SK-N-SH treated with all-trans-retinoic acid at 6 μM for 48 hours (cell line): ENCODE measurements around the gene UNC5B.

Experiments used
- ATAC-seq: fragments of 200-7000 bp; cut with Tn5 transposase; 3 replicates; pipeline ENCODE4 v1.9.1; 2020; ENCODE audit warnings: mild to moderate bottlenecking, moderate library complexity
- BACH2 ChIP-seq: fragments of 250-450 bp; sonication (Bioruptor Pico); IDR thresholded peaks from 2 replicates; pipeline ENCODE4 v1.9.0; 2021; ENCODE audit warnings: mild to moderate bottlenecking, borderline replicate concordance
- CSDC2 ChIP-seq: fragments of 250-450 bp; sonication (Bioruptor Pico); IDR thresholded peaks from 2 replicates; pipeline ENCODE4 v1.5.0; 2020; ENCODE audit warnings: mild to moderate bottlenecking, moderate library complexity
- ESRRG ChIP-seq: fragments of 250-450 bp; sonication (Bioruptor Pico); IDR thresholded peaks from 2 replicates; pipeline ENCODE4 v1.6.1; 2021; ENCODE audit warnings: mild to moderate bottlenecking
- GLIS3 ChIP-seq: fragments of 250-450 bp; sonication (Bioruptor Pico); IDR thresholded peaks from 2 replicates; pipeline ENCODE4 v1.5.0; 2020; ENCODE audit warnings: mild to moderate bottlenecking, moderate library complexity
- ISL1 ChIP-seq: fragments of 250-450 bp; sonication (Bioruptor Pico); IDR thresholded peaks from 2 replicates; pipeline ENCODE4 v2.1.2; 2022; ENCODE audit warnings: mild to moderate bottlenecking, moderate library complexity
- OSR1 ChIP-seq: fragments of 250-450 bp; sonication (Bioruptor Pico); IDR thresholded peaks from 2 replicates; pipeline ENCODE4 v1.8.0; 2022; ENCODE audit warnings: moderate library complexity, mild to moderate bottlenecking, inconsistent platforms
- PPARA ChIP-seq: fragments of 250-450 bp; sonication (Bioruptor Pico); IDR thresholded peaks from 2 replicates; pipeline ENCODE4 v1.5.0; 2020; ENCODE audit warnings: mild to moderate bottlenecking, borderline replicate concordance
- RARB ChIP-seq: fragments of 250-450 bp; sonication (Bioruptor Pico); IDR thresholded peaks from 2 replicates; pipeline ENCODE4 v1.8.0; 2021; ENCODE audit warnings: mild to moderate bottlenecking, moderate library complexity
- TCF4 ChIP-seq: fragments of 250-450 bp; sonication (Bioruptor Pico); IDR thresholded peaks from 2 replicates; pipeline ENCODE4 v1.8.0; 2021; ENCODE audit warnings: mild to moderate bottlenecking, moderate library complexity, borderline replicate concordance
- TOX ChIP-seq: fragments of 250-450 bp; sonication (Bioruptor Pico); IDR thresholded peaks from 2 replicates; pipeline ENCODE4 v1.8.0; 2021; ENCODE audit warnings: mild to moderate bottlenecking, moderate library complexity, borderline replicate concordance
- ZC3H10 ChIP-seq: fragments of 250-450 bp; sonication (Bioruptor Pico); IDR thresholded peaks from 2 replicates; pipeline ENCODE4 v1.5.1; 2021; ENCODE audit warnings: mild to moderate bottlenecking, moderate library complexity
- ZFP3 ChIP-seq: fragments of 250-450 bp; sonication (Bioruptor Pico); IDR thresholded peaks from 2 replicates; pipeline ENCODE4 v1.5.0; 2020; ENCODE audit warnings: mild to moderate bottlenecking, moderate library complexity
- ZFP30 ChIP-seq: fragments of 450-650 bp; formaldehyde crosslinking; IDR thresholded peaks from 2 replicates; pipeline ENCODE4 v1.5.0; 2022; ENCODE audit warnings: mild to moderate bottlenecking, moderate library complexity
- ZNF565 ChIP-seq: fragments of 450-650 bp; formaldehyde crosslinking; conservative IDR thresholded peaks from 2 replicates; pipeline ENCODE4 v1.5.0; 2020; ENCODE audit warnings: low read depth, mild to moderate bottlenecking, moderate library complexity
- ZNF70 ChIP-seq: fragments of 450-650 bp; formaldehyde crosslinking; IDR thresholded peaks from 2 replicates; pipeline ENCODE4 v1.5.0; 2020; ENCODE audit warnings: mild to moderate bottlenecking, moderate library complexity
- TF ChIP-seq, protein P1 (sequence below): fragments of 250-450 bp; sonication (Bioruptor Pico); IDR thresholded peaks from 2 replicates; pipeline ENCODE4 v1.8.0; 2020; ENCODE audit warnings: mild to moderate bottlenecking, moderate library complexity, borderline replicate concordance
- TF ChIP-seq, protein P2 (sequence below): fragments of 250-450 bp; sonication (Bioruptor Pico); IDR thresholded peaks from 2 replicates; pipeline ENCODE4 v1.5.1; 2020; ENCODE audit warnings: low read depth, mild to moderate bottlenecking, moderate library complexity
- TF ChIP-seq, protein P3 (sequence below): fragments of 250-450 bp; sonication (Bioruptor Pico); IDR thresholded peaks from 2 replicates; pipeline ENCODE4 v1.5.0; 2020; ENCODE audit warnings: mild to moderate bottlenecking, moderate library complexity
- TF ChIP-seq, protein P4 (sequence below): fragments of 250-450 bp; sonication (Bioruptor Pico); IDR thresholded peaks from 2 replicates; pipeline ENCODE4 v1.5.1; 2021; ENCODE audit warnings: mild to moderate bottlenecking, moderate library complexity

Gene UNC5B

DNA sequence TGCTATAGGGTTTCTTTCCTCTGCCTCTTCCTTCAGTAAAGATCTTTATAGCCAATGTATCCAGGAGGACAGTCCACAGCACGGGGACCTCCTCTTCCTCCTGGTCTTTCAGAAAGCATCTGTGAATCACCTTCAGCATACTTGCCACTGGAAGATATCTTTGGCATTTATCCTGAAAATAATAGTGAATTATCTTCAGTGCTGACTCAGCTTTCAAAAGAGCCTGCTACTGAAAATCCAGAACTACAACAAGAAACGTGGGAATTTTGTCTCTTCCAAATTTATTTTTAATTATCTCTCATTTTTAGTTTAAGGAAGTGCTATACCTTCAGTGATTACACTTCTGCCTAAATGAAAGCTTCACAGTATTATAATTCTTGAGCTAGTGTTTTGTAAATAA is 7.6 kb upstream of the UNC5B start:
- TF ChIP-seq, protein P1, sequence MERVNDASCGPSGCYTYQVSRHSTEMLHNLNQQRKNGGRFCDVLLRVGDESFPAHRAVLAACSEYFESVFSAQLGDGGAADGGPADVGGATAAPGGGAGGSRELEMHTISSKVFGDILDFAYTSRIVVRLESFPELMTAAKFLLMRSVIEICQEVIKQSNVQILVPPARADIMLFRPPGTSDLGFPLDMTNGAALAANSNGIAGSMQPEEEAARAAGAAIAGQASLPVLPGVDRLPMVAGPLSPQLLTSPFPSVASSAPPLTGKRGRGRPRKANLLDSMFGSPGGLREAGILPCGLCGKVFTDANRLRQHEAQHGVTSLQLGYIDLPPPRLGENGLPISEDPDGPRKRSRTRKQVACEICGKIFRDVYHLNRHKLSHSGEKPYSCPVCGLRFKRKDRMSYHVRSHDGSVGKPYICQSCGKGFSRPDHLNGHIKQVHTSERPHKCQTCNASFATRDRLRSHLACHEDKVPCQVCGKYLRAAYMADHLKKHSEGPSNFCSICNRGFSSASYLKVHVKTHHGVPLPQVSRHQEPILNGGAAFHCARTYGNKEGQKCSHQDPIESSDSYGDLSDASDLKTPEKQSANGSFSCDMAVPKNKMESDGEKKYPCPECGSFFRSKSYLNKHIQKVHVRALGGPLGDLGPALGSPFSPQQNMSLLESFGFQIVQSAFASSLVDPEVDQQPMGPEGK (CRISPR knock-in tag) = no peak
- TF ChIP-seq BACH2 (CRISPR knock-in tag) = no peak
- TF ChIP-seq TCF4 (CRISPR knock-in tag) = no peak
- no peak for TF ChIP-seq ZC3H10
- TF ChIP-seq OSR1 (CRISPR knock-in tag) = no peak
- TF ChIP-seq, protein P2, sequence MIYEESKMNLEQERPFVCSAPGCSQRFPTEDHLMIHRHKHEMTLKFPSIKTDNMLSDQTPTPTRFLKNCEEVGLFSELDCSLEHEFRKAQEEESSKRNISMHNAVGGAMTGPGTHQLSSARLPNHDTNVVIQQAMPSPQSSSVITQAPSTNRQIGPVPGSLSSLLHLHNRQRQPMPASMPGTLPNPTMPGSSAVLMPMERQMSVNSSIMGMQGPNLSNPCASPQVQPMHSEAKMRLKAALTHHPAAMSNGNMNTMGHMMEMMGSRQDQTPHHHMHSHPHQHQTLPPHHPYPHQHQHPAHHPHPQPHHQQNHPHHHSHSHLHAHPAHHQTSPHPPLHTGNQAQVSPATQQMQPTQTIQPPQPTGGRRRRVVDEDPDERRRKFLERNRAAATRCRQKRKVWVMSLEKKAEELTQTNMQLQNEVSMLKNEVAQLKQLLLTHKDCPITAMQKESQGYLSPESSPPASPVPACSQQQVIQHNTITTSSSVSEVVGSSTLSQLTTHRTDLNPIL (CRISPR knock-in tag) = no peak
- TF ChIP-seq GLIS3 (CRISPR knock-in tag) = no peak
- TF ChIP-seq ZNF70 (CRISPR knock-in tag) = no peak
- TF ChIP-seq RARB (CRISPR knock-in tag) = no peak
- TF ChIP-seq, protein P3, sequence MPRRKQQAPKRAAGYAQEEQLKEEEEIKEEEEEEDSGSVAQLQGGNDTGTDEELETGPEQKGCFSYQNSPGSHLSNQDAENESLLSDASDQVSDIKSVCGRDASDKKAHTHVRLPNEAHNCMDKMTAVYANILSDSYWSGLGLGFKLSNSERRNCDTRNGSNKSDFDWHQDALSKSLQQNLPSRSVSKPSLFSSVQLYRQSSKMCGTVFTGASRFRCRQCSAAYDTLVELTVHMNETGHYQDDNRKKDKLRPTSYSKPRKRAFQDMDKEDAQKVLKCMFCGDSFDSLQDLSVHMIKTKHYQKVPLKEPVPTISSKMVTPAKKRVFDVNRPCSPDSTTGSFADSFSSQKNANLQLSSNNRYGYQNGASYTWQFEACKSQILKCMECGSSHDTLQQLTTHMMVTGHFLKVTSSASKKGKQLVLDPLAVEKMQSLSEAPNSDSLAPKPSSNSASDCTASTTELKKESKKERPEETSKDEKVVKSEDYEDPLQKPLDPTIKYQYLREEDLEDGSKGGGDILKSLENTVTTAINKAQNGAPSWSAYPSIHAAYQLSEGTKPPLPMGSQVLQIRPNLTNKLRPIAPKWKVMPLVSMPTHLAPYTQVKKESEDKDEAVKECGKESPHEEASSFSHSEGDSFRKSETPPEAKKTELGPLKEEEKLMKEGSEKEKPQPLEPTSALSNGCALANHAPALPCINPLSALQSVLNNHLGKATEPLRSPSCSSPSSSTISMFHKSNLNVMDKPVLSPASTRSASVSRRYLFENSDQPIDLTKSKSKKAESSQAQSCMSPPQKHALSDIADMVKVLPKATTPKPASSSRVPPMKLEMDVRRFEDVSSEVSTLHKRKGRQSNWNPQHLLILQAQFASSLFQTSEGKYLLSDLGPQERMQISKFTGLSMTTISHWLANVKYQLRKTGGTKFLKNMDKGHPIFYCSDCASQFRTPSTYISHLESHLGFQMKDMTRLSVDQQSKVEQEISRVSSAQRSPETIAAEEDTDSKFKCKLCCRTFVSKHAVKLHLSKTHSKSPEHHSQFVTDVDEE (CRISPR knock-in tag) = no peak
- ATAC-seq = no peak

DNA sequence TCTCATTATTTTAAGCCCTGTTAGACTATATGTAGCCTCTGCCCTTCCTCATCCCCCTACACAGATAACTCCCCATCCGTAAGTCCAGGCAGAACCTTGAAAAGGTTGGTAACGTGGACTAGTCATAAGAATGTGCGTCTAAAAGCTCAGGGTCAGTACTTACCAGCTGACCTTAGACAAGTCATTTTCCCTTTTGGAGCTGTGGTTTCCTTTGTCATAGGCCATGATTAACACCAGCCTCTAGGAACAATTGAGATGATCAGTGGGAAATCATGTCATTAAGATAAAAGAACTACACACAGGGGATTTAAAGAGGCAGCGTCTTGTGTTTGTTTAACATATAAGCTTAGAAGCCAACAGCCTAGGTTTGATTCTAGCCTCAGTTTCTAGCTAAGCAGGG is 6.9 kb upstream of the UNC5B start:
- TF ChIP-seq TOX (CRISPR knock-in tag) = no peak
- no peak for TF ChIP-seq ZNF565
- ATAC-seq = no peak

DNA sequence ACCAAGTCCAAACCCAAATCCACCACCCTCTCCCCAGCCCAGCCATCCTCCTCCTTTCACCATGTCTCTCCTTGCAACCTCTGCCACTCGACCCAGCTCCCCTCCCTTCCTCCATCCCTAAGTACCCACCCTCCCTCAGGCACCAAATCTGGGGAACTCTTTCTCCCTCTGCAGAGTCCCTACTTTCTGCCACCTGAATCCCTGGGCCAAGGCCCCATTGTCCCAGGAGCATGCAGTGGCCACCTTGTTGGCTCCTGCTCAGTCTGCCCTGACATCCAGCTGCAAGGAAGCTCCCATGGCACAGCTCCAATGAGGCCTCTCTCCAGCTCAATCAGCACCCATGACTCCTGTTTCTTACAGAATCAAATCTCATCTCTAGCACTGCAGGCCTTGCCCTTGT is 5.5 kb upstream of the UNC5B start:
- no peak for ATAC-seq

More for the DNA sequence above, 5.5 kb upstream of the UNC5B start:
- TF ChIP-seq ESRRG (CRISPR knock-in tag) (no peak), ZFP3 (CRISPR knock-in tag) (no peak), ISL1 (no peak), OSR1 (CRISPR knock-in tag) (no peak), ZNF70 (CRISPR knock-in tag) (no peak), RARB (CRISPR knock-in tag) (no peak), PPARA (CRISPR knock-in tag) (no peak), ZC3H10 (no peak), ZFP30 (CRISPR knock-in tag) (no peak), TCF4 (CRISPR knock-in tag) (no peak), CSDC2 (no peak), TOX (CRISPR knock-in tag) (no peak)
- TF ChIP-seq, protein P3 (CRISPR knock-in tag) = no peak
- TF ChIP-seq, protein P2 (CRISPR knock-in tag) = no peak
- TF ChIP-seq, protein P1 (CRISPR knock-in tag) = no peak
- TF ChIP-seq, protein P4, sequence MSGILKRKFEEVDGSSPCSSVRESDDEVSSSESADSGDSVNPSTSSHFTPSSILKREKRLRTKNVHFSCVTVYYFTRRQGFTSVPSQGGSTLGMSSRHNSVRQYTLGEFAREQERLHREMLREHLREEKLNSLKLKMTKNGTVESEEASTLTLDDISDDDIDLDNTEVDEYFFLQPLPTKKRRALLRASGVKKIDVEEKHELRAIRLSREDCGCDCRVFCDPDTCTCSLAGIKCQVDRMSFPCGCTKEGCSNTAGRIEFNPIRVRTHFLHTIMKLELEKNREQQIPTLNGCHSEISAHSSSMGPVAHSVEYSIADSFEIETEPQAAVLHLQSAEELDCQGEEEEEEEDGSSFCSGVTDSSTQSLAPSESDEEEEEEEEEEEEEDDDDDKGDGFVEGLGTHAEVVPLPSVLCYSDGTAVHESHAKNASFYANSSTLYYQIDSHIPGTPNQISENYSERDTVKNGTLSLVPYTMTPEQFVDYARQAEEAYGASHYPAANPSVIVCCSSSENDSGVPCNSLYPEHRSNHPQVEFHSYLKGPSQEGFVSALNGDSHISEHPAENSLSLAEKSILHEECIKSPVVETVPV (CRISPR knock-in tag) = no peak
